Mucosa of stomach (tissue), 1 donor: ENCODE data around the gene CD209.
"Not testable (repeated sequence)": the region's sequence is repeated elsewhere in the genome, so short reads cannot be mapped to it uniquely, and the experiment has no call there.

Experiments used
- H3K27me3 ChIP-seq: one replicate; pipeline ENCODE4 v1.7.0; 2013; ENCODE audit warnings: mild to moderate bottlenecking, low read length; ENCODE audit not compliant: control insufficient read depth, insufficient read depth
- H3K36me3 ChIP-seq: one replicate; pipeline ENCODE4 v1.7.0; 2013; ENCODE audit warnings: low read length; ENCODE audit not compliant: control insufficient read depth, insufficient read depth
- H3K4me1 ChIP-seq: one replicate; pipeline ENCODE4 v1.7.0; 2013; ENCODE audit warnings: mild to moderate bottlenecking, low read length; ENCODE audit not compliant: control insufficient read depth, insufficient read depth
- H3K4me3 ChIP-seq: one replicate; pipeline ENCODE4 v1.7.0; 2013; ENCODE audit warnings: low read length
- H3K9ac ChIP-seq: one replicate; pipeline ENCODE4 v1.7.0; 2013; ENCODE audit warnings: mild to moderate bottlenecking, low read length, moderate library complexity
- H3K9me3 ChIP-seq: one replicate; pipeline ENCODE4 v1.7.0; 2013; ENCODE audit warnings: mild to moderate bottlenecking, low read length, moderate library complexity; ENCODE audit not compliant: control insufficient read depth
- donor health status: Pancreatic carcinoma.

Gene CD209

DNA sequence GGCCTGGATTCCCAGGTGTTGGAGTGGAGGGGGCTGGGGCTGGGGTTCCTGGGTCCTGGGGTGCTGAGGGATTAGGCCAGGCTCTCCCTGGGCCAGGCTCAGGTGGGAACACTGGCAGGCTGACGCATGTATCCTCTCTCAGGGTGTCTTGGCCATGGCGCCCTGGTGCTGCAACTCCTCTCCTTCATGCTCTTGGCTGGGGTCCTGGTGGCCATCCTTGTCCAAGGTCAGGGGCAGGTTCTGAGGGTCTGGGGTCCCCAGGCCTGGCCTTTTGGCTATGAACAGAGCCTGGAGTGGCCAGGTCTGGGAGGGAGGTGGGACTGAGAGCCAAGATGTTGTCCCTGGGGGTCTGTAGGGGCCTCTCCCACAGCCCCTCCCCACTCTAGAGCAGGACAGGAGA, 17.7 kb upstream of the CD209 start:
- not testable (repeated sequence) for H3K9ac ChIP-seq, H3K36me3 ChIP-seq, H3K9me3 ChIP-seq, H3K4me3 ChIP-seq, H3K27me3 ChIP-seq, H3K4me1 ChIP-seq

GRCh38 chr19:7764157-7764556, 16.8 kb upstream of the CD209 start:
- H3K9me3 ChIP-seq, H3K9ac ChIP-seq, H3K36me3 ChIP-seq, H3K4me3 ChIP-seq, H3K4me1 ChIP-seq, H3K27me3 ChIP-seq: not testable (repeated sequence)

DNA sequence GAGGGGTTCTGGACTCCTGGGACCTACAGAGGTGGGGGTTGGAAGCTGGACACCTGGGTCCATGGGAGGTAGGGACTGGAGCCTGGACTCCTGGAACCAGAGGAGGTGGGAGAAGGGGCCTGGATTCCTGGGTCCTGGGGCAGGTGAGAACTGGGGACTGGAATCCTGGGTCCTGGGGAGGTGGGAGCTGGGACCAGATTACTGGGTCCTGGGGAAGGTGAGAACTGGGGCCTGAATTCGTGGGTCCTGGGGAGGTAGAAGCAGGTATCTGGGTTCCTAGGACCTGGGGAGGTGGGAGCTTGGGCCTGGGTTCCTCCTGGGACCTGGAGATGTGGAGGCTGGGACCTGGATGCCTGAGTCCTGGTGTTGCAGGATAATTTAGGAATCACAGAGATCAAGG, 16.4 kb upstream of the CD209 start:
- Histone ChIP-seq H3K9me3 (no peaks in the 10 kb centered on the region), H3K4me3 (no peak overlapping the region), H3K27me3 (no peaks in the 10 kb centered on the region), H3K36me3 (no peaks in the 10 kb centered on the region), H3K4me1 (no peaks in the 10 kb centered on the region), H3K9ac (no peak overlapping the region)

DNA sequence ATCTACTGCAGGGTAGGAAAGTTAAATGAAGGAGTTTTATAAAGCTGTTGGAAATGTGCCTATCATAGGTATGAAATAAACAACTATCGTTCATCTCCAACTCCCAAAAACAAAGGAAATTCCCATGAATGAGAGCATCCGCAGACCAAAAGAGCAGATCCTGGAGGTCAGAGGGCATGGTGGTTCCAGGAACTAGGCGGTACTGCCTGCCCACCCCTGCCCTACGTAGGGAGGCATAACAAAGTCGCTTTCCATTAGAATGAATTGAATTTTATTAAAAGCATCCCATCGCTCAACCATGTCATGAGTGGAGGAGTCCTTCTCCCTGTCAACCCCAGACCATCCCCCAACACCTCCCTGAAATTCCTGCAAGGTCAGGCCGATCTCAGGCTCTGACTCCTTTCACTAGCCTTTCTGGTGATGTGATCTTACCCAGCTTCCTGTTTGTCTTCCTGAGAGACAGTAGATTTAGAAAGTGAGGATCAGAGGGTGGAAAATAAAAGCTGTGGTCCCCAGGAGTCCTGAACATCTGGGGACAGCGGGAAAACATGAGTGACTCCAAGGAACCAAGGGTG, 15.5 kb upstream of the CD209 start, which contains the start of gene CLEC4M:
Gene CLEC4M, plus strand, starts transcription at position 525 of the 575 bp plus-strand sequence. Its CDS starts 24 bp downstream, at position 549.
- no peaks in the 10 kb centered on the region for H3K4me1 ChIP-seq
- no peak within 1 kb of the TSS for H3K4me3 ChIP-seq
- no peak within 1 kb of the TSS for H3K9ac ChIP-seq
- no peaks in the 10 kb centered on the region for H3K9me3 ChIP-seq
- H3K27me3 ChIP-seq, result no peaks in the 10 kb centered on the region
- H3K36me3 ChIP-seq, result no peaks in the 10 kb centered on the region

GRCh38 chr19:7759156-7759555, 11.8 kb upstream of the CD209 start:
- no peaks in the 10 kb centered on the region for H3K27me3 ChIP-seq
- H3K9ac ChIP-seq, result no peak overlapping the region
- H3K4me3 ChIP-seq, result no peak overlapping the region
- no peaks in the 10 kb centered on the region for H3K9me3 ChIP-seq
- no peaks in the 10 kb centered on the region for H3K36me3 ChIP-seq
- no peaks in the 10 kb centered on the region for H3K4me1 ChIP-seq

DNA sequence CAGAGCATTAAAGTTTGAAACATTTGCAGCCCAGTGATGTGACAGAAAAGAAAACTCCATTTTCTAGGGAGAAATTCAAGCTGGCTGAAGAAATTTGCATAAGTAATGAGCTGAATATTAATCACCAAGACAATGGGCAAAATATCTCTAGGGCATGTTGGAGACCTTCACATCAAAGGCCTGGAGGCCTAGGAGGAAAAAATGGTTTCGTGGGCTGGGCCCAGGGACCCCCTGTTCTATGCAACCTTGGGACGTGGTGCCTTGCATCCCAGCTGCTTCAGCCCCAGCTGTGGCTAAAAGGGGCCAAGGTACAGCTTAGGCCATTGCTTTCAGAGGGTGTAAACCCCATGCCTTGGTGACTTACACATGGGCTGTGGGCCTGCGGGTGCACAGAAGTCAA, 10.0 kb upstream of the CD209 start:
- Histone ChIP-seq H3K27me3 (no peaks in the 10 kb centered on the region), H3K9me3 (no peaks in the 10 kb centered on the region), H3K4me1 (no peaks in the 10 kb centered on the region), H3K36me3 (no peaks in the 10 kb centered on the region), H3K4me3 (no peak overlapping the region), H3K9ac (no peak overlapping the region)

GRCh38 chr19:7756258-7756657, 8.9 kb upstream of the CD209 start:
- H3K36me3 ChIP-seq, result no peaks in the 10 kb centered on the region
- no peaks in the 10 kb centered on the region for H3K4me1 ChIP-seq
- H3K9ac ChIP-seq, result no peak overlapping the region
- H3K27me3 ChIP-seq, result no peaks in the 10 kb centered on the region
- H3K9me3 ChIP-seq, result no peaks in the 10 kb centered on the region
- H3K4me3 ChIP-seq, result no peak overlapping the region

DNA sequence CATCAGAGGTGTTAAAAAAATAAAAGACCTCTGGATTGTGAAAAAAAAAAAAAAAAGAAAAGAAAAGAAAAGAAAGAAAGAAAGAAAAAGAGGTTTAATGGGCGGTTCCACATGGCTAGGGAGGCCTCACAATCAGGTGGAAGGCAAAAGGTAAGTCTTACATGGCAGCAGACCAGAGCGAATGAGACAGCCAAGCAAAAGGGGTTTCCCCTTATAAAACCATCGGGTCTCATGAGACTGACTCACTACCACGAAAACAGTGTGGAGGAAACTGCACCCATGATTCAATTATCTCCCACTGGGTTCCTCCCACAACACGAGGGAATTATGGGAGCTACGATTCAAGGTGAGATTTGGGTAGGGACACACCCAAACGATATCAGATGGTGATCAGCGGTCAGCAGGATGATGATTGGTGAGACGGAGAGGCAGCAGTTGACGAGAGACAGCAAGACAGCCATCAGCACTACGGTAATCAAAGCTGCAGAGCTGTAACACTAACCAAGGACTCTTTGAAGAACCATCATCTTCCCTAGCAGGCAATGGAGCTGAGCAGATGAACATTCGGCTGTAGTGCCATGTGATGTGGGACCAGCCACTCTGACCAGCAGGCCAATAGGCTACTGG, 3.9 kb upstream of the CD209 start:
- Histone ChIP-seq H3K9ac (no peak overlapping the region), H3K27me3 (no peaks in the 10 kb centered on the region), H3K4me3 (no peak overlapping the region), H3K36me3 (no peaks in the 10 kb centered on the region), H3K4me1 (no peaks in the 10 kb centered on the region), H3K9me3 (no peaks in the 10 kb centered on the region)

- Histone ChIP-seq H3K9ac (no peak overlapping the region), H3K27me3 (no peaks in the 10 kb centered on the region), H3K4me1 (no peaks in the 10 kb centered on the region), H3K4me3 (no peak overlapping the region), H3K9me3 (no peaks in the 10 kb centered on the region), H3K36me3 (no peaks in the 10 kb centered on the region)
Observed at GRCh38 chr19:7748756-7749155, 1.4 kb upstream of the CD209 start.

- Histone ChIP-seq H3K9me3 (no peaks in the 10 kb centered on the region), H3K27me3 (no peaks in the 10 kb centered on the region), H3K4me1 (no peaks in the 10 kb centered on the region), H3K36me3 (no peaks in the 10 kb centered on the region), H3K9ac (no peak overlapping the region), H3K4me3 (no peak overlapping the region)
Observed at GRCh38 chr19:7748171-7748570, 837 bp upstream of the CD209 start.

- H3K27me3 ChIP-seq, H3K4me3 ChIP-seq, H3K9ac ChIP-seq, H3K9me3 ChIP-seq, H3K36me3 ChIP-seq, H3K4me1 ChIP-seq: not testable (repeated sequence)
Observed at GRCh38 chr19:7746306-7746705, 1.0 kb downstream of the CD209 start.

- Histone ChIP-seq H3K9me3 (no peaks in the 10 kb centered on the region), H3K9ac (no peak overlapping the region), H3K36me3 (no peaks in the 10 kb centered on the region), H3K27me3 (no peaks in the 10 kb centered on the region), H3K4me3 (no peak overlapping the region), H3K4me1 (no peaks in the 10 kb centered on the region)
Observed at GRCh38 chr19:7744871-7745650, 2.3 kb downstream of the CD209 start.
